ENCODE data around the gene MUC6. TPM values are rescaled to one million over a fixed set of nuclear protein-coding genes. Genes with fewer than 3 reads are reported as not detected.

Gene MUC6
- total RNA-seq, 4 donors from 2014 or later = not detected

DNA sequence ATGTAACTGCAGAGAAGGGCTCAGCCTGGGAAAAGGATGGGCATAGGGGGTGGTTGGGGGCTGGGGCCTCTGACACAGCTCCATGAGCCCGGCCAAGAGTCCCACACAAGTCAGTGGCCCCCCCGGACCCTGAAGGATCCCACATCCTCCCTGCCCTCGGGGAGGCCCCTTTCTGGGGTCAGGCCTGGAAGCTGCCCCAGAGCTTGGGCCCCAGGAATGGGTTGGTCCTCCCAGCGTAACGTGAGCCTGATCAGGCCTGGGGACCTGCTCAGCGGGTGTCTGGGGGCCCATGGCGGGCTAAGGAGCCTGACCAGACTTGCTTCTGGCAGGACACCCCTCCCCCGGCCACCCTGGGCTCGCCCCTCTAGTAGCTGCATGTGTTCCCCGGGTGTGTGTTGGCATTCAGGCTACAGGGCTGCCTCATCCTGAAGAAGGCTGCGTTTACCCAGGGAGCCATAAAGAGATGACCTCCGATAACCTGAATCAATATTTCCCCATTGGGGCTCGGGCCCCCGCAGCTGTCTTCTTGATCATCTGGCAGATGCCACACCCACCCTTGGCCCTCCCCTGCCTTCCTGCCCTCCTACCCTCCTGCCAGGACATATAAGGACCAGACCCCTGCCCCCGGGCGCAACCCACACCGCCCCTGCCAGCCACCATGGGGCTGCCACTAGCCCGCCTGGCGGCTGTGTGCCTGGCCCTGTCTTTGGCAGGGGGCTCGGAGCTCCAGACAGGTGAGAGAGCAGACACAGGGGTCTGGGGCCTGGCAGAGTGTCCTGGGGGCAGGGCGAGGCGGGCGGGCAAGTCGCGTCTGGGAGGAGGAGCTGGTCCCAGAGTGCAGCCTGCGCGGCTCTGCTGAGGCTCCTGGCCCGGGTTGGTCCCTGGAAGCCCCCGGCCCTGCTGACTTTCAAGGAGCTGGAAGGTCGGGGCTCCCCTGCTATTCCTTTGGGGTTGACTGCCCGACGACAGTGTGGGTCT, 38.0 kb upstream of the MUC6 start, which contains the start of gene MUC2:
TSS of gene MUC2 (plus strand) at position 631 of the 978 bp plus-strand sequence.
- 75% methylated on average over 14 of the region's 32 CpGs for WGBS
- intact Hi-C loops (cut with DNase I) = no loop called here
- H3K9me3 ChIP-seq = no peaks in the 10 kb centered on the region
- peaks cover 0 to 15% (median 13%) of the 10 kb centered on the region in 4 donors for H3K4me1 ChIP-seq
- H3K27me3 ChIP-seq = peaks cover 0 to 62% (median 5%) of the 10 kb centered on the region in 4 donors
- H3K36me3 ChIP-seq = no peaks in the 10 kb centered on the region
- H3K4me3 ChIP-seq = no peak within 1 kb of the TSS
- DNase-seq (ENCODE audit: extremely low spot score) = no peak
- TF ChIP-seq EP300 (IDR thresholded peaks at IDR 0.05) = no peak
- TF ChIP-seq, protein P1, sequence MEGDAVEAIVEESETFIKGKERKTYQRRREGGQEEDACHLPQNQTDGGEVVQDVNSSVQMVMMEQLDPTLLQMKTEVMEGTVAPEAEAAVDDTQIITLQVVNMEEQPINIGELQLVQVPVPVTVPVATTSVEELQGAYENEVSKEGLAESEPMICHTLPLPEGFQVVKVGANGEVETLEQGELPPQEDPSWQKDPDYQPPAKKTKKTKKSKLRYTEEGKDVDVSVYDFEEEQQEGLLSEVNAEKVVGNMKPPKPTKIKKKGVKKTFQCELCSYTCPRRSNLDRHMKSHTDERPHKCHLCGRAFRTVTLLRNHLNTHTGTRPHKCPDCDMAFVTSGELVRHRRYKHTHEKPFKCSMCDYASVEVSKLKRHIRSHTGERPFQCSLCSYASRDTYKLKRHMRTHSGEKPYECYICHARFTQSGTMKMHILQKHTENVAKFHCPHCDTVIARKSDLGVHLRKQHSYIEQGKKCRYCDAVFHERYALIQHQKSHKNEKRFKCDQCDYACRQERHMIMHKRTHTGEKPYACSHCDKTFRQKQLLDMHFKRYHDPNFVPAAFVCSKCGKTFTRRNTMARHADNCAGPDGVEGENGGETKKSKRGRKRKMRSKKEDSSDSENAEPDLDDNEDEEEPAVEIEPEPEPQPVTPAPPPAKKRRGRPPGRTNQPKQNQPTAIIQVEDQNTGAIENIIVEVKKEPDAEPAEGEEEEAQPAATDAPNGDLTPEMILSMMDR (IDR thresholded peaks at IDR 0.05) = no peak
- no peak for TF ChIP-seq POLR2AphosphoS5 (IDR thresholded peaks at IDR 0.05)
- no peak for TF ChIP-seq POLR2A (IDR thresholded peaks at IDR 0.05; ENCODE audit: low read depth)
- H3K27ac ChIP-seq (replicated peaks in 1 of 4) = no peak within 1 kb of the TSS

DNA sequence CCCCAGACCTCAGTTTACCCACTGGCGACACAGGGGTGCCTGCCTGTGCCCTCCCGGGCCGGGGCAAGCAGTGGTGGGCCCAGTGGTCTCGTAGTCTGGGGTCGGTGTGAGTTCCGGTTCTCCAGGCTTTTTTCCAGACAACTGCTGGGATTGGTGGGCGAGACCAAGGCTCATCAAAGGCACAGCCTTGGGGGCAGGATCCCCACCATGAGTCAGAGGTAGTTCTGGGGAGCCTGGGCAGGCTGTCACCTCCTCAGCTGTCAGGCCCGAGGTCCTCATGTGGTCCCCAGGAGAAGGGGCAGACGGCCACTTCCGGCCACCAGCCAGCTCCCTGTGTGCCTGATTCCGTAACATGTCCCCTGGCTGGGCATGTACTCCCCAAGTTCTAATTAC, 37.3 kb upstream of the MUC6 start:
- WGBS = 80% methylated on average over 1 of the region's 11 CpGs
- intact Hi-C loops (cut with DNase I) = no loop called here
- TF ChIP-seq POLR2AphosphoS5 (IDR thresholded peaks at IDR 0.05) (no peak), EP300 (IDR thresholded peaks at IDR 0.05) (no peak), POLR2A (IDR thresholded peaks at IDR 0.05; ENCODE audit: low read depth) (no peak)
- TF ChIP-seq, protein P1 (IDR thresholded peaks at IDR 0.05) = no peak
- no peaks in the 10 kb centered on the region for H3K9me3 ChIP-seq
- no peaks in the 10 kb centered on the region for H3K36me3 ChIP-seq
- peaks cover 0 to 66% (median 5%) of the 10 kb centered on the region in 4 donors for H3K27me3 ChIP-seq
- H3K4me3 ChIP-seq = no peak overlapping the region
- H3K4me1 ChIP-seq = peaks cover 0 to 15% (median 13%) of the 10 kb centered on the region in 4 donors
- H3K27ac ChIP-seq (replicated peaks in 1 of 4) = no peak overlapping the region
- no peak for DNase-seq (ENCODE audit: extremely low spot score)

DNA sequence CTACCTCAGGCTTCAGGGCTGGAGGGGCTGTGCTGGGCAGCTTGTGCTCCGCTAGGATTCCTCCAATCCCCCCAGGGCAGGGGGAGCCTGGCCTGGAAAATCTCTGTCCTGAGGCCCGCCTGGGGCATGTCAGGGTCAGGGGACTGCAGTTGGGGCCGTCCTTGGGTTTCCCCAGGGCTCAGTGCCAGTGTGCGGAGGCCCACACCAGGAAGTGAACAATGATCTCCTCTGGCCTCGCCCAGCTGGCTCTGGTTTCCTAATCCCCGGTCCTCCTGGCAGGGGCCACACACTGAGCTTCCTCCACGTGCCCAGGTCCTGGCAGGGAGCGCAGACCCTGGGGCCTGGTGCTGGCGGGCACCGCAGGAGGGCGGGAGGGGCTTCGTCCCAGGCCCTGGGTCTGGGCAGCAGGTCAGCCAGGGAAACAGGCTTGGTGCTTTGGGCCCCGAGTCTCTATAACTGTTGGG, 36.8 kb upstream of the MUC6 start:
- peaks cover 0 to 15% (median 13%) of the 10 kb centered on the region in 4 donors for H3K4me1 ChIP-seq
- H3K27me3 ChIP-seq = peaks cover 0 to 68% (median 5%) of the 10 kb centered on the region in 4 donors
- H3K9me3 ChIP-seq = no peaks in the 10 kb centered on the region
- H3K36me3 ChIP-seq = no peaks in the 10 kb centered on the region
- 43% methylated on average over 9 of the region's 13 CpGs for WGBS
- intact Hi-C loops (cut with DNase I) = no loop called here
- no peak overlapping the region for H3K4me3 ChIP-seq
- DNase-seq (ENCODE audit: extremely low spot score) = no peak
- TF ChIP-seq, protein P1 (IDR thresholded peaks at IDR 0.05) = no peak
- TF ChIP-seq POLR2A (IDR thresholded peaks at IDR 0.05; ENCODE audit: low read depth) (no peak), POLR2AphosphoS5 (IDR thresholded peaks at IDR 0.05) (no peak), EP300 (IDR thresholded peaks at IDR 0.05) (no peak)
- no peak overlapping the region for H3K27ac ChIP-seq (replicated peaks in 1 of 4)

DNA sequence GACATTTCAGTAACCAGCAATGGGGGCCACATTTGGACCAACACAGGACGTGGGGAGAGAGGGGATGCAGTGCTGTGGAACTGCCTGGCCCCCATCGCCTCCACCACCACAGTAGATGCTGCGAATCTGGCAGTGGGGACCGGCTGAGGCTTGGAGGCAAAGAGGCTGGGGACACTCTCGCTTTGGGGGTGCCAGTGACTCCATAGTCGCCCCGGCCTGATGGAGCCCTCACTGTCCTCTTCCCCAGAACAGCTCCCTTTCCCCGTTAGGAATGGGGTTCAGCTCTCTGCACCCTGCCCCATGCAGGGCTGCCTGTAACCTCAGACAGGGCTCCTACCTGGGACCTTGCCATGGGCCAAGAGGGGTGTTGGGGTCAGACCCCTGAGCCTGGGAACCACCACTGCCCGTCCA, 36.3 kb upstream of the MUC6 start:
- 83% methylated on average over 7 of the region's 9 CpGs for WGBS
- intact Hi-C loops (cut with DNase I) = no loop called here
- no peak for DNase-seq (ENCODE audit: extremely low spot score)
- no peaks in the 10 kb centered on the region for H3K36me3 ChIP-seq
- TF ChIP-seq POLR2A (IDR thresholded peaks at IDR 0.05; ENCODE audit: low read depth) = no peak
- no peak for TF ChIP-seq EP300 (IDR thresholded peaks at IDR 0.05)
- no peak for TF ChIP-seq POLR2AphosphoS5 (IDR thresholded peaks at IDR 0.05)
- TF ChIP-seq, protein P1 (IDR thresholded peaks at IDR 0.05) = no peak
- no peaks in the 10 kb centered on the region for H3K9me3 ChIP-seq
- peaks cover 0 to 15% (median 13%) of the 10 kb centered on the region in 4 donors for H3K4me1 ChIP-seq
- H3K27ac ChIP-seq (replicated peaks in 1 of 4) = no peak overlapping the region
- no peak overlapping the region for H3K4me3 ChIP-seq
- peaks cover 0 to 73% (median 5%) of the 10 kb centered on the region in 4 donors for H3K27me3 ChIP-seq
